HEK293T (cell line): Measurements from ENCODE around the gene ICOSLG.
"Not testable (repeated sequence)": the region's sequence is repeated elsewhere in the genome, so short reads cannot be mapped to it uniquely, and the experiment has no call there.

Experiments
- ARNT ChIP-seq: fragments of 450-650 bp; IDR thresholded peaks from 2 replicates; pipeline ENCODE4 v1.6.1; 2017; ENCODE audit warnings: mild to moderate bottlenecking
- BHLHE40 ChIP-seq: fragments of 450-650 bp; IDR thresholded peaks from 2 replicates; pipeline ENCODE4 v1.6.1; 2016; ENCODE audit warnings: mild to moderate bottlenecking, moderate library complexity, borderline replicate concordance
- CTBP1 ChIP-seq: fragments of 450-650 bp; IDR thresholded peaks from 2 replicates; pipeline ENCODE4 v1.6.1; 2016; ENCODE audit warnings: borderline replicate concordance
- ELF4 ChIP-seq: fragments of 450-650 bp; IDR thresholded peaks from 2 replicates; pipeline ENCODE4 v1.6.1; 2017; ENCODE audit warnings: antibody characterized with exemption
- FOXA1 ChIP-seq: fragments of 450-650 bp; IDR thresholded peaks from 2 replicates; pipeline ENCODE4 v1.6.1; 2016; ENCODE audit warnings: mild to moderate bottlenecking
- FOXK2 ChIP-seq: fragments of 450-650 bp; IDR thresholded peaks from 2 replicates; pipeline ENCODE4 v1.6.1; 2016; ENCODE audit warnings: mild to moderate bottlenecking
- FOXM1 ChIP-seq: fragments of 450-650 bp; IDR thresholded peaks from 2 replicates; pipeline ENCODE4 v1.6.1; 2017; ENCODE audit warnings: mild to moderate bottlenecking, borderline replicate concordance
- HDGF ChIP-seq: fragments of 450-650 bp; IDR thresholded peaks from 2 replicates; pipeline ENCODE4 v1.6.1; 2017; ENCODE audit warnings: antibody characterized with exemption, borderline replicate concordance
- L3MBTL2 ChIP-seq: fragments of 450-650 bp; conservative IDR thresholded peaks from 2 replicates; pipeline ENCODE4 v1.6.1; 2016; ENCODE audit warnings: mild to moderate bottlenecking
- NFRKB ChIP-seq: fragments of 450-650 bp; IDR thresholded peaks from 2 replicates; pipeline ENCODE4 v1.6.1; 2016; ENCODE audit warnings: mild to moderate bottlenecking, moderate library complexity
- SP1 ChIP-seq: fragments of 450-650 bp; IDR thresholded peaks from 2 replicates; pipeline ENCODE4 v1.6.1; 2017
- SUZ12 ChIP-seq: fragments of 450-650 bp; IDR thresholded peaks from 2 replicates; pipeline ENCODE4 v1.6.1; 2016; ENCODE audit warnings: mild to moderate bottlenecking
- TARDBP ChIP-seq: fragments of 450-650 bp; IDR thresholded peaks from 2 replicates; pipeline ENCODE4 v1.6.1; 2016

DNA sequence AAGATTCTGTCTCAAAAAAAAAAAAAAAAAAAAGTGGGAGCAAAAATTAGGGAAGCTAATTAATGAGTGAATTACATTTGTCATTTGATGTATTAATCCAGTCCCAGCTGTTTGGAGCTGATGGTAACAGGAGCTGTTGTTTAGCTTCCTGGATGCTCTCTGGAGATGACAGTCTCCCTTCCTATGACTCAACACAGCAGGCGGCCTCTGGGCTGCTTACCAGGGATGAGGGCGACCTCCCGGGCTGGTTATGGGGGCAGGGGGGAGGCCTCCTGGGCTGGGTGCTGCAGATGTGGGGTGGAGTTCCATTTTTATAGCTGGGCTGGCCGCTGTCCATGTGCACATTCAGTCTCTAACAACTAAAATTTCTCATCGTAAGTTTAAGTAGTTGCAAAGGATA, 47.6 kb downstream of the ICOSLG start:
- not testable (repeated sequence) for TF ChIP-seq HDGF, FOXM1, SP1, CTBP1, ARNT, SUZ12, L3MBTL2, BHLHE40, FOXK2, FOXA1, ELF4, NFRKB, TARDBP
